HG03520 (cell line): ENCODE results near the gene ZFP28.

Experiments used
- ATAC-seq: cut with Tn5 transposase; IDR thresholded peaks from one replicate; pipeline ENCODE4 v1.9.1; 2021; ENCODE audit warnings: mild to moderate bottlenecking, moderate library complexity; ENCODE audit not compliant: unreplicated experiment

The ZFP28 gene

GRCh38 chr19:56595548-56595899, 56.8 kb downstream of the ZFP28 start:
- no peak for ATAC-seq

DNA sequence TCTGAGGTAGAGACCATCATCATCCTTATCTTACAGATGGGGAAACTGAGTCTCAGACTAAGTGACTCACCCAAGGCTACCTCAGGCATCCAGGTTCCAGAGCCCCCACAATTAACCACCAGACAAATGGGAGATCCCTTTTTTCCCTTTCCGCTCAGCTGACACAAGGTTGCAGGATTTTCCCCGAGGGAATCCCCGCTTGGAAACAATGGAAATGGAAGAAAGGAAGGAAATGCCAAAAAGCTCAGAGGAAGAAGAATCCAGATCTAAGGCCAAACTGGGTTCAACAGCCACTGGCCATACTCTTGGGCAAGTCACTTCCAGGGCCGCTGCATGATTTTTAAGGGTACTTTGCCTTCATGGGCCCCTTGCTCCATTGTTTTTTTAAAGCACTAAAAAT, 57.9 kb downstream of the ZFP28 start:
- no peak for ATAC-seq

DNA sequence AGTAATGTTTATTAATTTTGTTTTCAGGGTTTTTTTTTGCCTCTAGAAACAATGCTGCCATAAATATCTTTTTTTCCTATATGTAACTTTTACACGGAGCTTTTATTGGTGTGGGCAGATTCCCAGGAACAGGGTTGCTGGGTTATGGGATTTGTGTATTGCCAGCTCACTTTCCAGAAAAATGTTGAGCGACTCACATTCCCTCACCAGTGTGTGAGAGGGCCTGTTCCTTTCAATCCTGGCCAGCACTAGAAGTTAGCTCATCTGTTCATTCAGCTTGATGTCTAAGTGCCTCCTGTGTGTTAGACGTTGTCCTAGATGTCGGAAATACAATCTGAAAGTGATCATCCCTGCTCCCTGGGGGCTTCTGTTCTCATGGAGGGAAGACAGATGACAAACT, 58.9 kb downstream of the ZFP28 start:
- ATAC-seq = no peak

DNA sequence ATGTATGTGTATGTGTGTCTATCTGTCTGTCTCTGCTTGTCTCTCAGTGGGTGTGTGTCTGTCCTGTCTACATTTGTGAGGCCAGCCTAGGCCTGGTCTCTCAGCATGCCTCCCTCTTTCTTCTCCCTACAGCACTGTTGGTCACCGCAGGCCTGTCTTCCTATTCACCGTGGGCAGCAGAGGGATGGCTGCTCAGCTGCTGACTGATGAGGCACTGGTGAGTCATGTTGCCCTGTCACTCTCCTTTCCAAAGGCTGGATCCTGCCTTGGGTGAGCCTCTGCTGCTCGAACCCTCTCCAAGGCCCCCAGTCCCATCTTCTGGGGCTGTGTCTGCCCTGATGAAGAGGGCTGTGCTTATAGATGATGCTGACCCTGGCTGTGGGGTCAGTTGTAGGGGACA, 62.6 kb downstream of the ZFP28 start:
- ATAC-seq = no peak

DNA sequence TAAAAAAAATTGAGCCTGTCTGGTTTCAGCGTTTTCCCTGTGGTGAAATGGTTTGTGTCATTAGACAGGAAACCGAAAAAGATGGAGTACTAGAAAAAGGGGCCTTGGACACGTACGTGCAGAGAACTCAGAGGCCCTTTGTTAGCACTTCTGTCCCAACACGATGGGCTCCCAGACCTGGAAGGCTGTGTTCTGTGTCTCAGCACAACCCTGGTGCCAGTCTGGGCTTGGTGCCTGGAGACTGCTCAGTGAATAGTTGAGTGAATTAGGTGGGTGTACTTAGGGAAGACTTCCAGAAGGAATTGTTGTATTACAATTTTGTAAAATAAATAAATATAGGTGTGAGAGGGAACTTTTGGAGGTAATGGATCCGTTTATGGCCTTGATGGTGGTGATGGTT, 65.1 kb downstream of the ZFP28 start:
- ATAC-seq = no peak
